DMS79 treated with DMSO at 0.1 percent for 48 hours (cell line): Measurements from ENCODE around the gene SERPINB6.
A peak's percentile ranks its signal among the peaks of the same experiment; 100 is the strongest.
"Not testable (repeated sequence)": the region's sequence is repeated elsewhere in the genome, so short reads cannot be mapped to it uniquely, and the experiment has no call there.

Source experiments
- DNase-seq: peaks from one replicate; lab custom pipeline; 2025; lab: John Stamatoyannopoulos, UW

SERPINB6 gene

DNA sequence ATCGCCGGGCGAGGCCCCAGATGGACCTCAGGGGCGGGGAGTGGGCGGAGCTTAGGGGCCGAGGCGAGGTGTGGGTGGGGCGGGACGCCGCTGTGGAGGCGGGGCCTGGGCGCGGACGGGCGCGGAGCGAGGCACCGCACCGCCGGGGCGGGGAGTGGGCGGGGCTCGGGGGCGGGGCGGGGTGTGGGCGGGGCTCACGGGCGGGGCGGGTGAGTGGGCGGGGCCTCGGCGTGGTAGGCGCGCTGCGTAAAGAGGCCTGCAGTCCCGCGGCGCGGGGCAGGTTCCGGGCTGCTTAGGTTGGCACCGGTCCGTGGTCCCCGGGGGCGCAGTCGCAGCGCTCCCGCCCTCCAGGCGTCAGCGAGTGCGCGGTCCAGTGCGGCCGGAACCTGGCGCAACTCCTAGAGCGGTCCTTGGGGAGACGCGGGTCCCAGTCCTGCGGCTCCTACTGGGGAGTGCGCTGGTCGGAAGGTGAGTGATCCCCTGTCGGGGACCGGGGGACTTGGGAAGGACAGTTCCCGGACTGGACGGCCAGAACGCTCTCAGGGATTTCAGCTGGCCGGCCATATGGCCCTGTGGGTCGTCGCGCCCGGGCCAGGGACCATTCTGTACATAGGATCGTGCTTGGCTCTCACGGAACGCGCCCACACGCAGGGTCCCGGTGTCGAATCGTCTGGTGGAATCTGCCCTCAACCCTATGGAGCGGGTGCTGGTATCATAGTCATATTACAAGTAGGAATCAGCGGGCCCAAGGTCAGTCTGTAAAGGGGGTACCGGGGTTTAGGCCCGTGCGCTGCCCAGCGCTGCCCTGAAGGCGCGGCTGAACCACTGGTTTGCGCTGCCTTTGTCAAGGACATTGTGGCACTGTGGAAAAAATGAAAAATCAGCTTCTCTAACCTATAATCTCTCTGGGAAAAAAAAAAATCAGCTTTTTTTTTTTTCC, 28.5 kb upstream of the SERPINB6 start, which contains the start of gene NQO2:
Gene NQO2, plus strand, starts transcription at position 277 of the 940 bp plus-strand sequence. CDS start 6,659 bp downstream, outside the sequence.
- peak; percentile 33 for DNase-seq

DNA sequence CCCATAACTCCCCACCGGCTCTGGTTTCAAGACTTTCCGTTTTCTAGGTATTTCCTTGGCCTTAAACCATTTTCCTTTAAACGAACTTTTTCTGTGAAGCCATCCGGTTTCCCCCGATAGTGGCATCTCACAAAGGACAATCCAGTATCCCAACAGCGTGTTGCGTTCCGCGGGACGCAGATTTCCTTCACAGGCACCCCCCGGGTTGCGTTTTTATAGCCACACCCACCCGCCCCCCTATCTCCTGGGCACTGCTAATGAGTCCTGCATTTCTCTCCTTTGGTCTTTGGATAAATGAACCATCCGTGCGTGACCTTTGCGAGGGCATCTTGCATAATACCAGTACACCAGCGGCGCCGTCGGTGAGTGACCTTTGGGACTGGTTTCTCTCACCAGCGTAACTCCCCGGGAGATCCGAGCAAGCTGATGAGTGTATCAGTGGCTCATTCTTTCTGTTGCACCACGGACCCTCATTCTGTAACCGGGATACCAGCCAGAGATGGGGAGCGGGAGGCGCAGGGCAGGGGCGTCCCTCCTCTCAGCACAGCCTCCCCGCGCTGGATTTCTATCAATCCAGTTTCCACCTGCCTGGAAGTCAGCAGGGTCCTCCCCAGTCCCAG, 27.7 kb upstream of the SERPINB6 start:
- DNase-seq, result no peak

GRCh38 chr6:2998249-2998997, 27.1 kb upstream of the SERPINB6 start:
- not testable (repeated sequence) for DNase-seq

DNA sequence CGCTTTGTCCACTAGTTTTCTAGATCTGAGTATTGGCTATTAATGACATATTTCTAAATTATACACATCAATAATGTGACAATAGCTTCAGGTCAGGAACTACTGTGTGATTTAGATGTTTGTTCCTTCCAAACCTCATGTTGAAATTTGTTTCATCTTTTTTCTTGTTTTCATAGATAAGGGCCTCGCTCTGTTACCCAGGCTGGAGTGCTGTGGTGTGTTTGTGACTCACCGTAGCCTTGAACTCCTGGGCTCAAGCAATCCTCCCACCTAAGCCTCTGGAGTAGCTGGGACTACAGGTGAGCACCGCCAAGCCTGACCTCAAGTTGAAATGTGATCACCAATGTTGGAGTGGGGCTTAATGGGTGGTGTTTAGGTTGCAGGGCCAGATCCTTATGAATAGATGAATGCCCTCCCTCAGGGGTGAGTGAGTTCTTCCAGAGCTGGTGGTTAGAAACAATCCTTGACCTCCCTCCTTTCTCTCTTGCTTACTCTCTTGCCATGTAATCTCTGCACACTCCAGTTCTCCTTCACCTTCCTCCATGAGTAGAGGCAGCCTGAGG, 22.5 kb upstream of the SERPINB6 start:
- DNase-seq, result peak; percentile 17

DNA sequence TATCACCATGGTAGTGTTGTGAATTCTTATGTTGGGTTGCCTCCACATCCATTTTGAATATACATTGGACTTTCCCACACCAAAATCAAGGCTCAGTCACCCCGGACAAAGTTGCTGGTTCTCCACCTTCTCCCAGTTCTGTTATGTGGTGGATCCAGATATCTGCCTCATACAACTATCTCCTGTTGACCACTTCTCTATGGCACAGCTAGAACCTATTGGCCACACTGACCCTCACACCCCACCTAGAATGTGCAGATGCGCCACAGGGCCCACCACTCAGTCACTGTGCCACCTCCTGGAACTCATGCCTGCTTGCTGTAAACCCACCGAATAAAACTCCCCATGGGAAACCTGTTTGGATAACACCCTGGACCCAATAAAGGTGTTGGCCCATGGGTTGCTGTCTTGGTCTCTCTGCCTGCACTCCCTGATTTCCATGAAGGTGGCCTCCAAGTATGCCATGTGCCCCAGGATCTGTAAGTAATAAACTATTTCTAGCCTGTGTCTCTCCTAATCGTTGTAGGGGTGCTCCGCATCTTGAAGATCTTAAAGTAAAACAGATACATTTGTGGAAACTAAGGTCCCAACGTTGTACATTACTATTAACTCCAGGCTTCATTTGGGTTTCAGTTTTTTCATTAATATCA, 21.1 kb upstream of the SERPINB6 start:
- no peak for DNase-seq

- DNase-seq, result peak; percentile 10
These were observed 19.7 kb upstream of the SERPINB6 start for GRCh38 chr6:2990932-2991506.

- DNase-seq, result peak; percentile 33
These were observed 19.0 kb upstream of the SERPINB6 start for GRCh38 chr6:2990248-2990931.

GRCh38 chr6:2989332-2990247, 18.2 kb upstream of the SERPINB6 start:
- DNase-seq, result peak; percentile 87

GRCh38 chr6:2988426-2989331, 17.3 kb upstream of the SERPINB6 start:
- DNase-seq, result peak; percentile 63

DNA sequence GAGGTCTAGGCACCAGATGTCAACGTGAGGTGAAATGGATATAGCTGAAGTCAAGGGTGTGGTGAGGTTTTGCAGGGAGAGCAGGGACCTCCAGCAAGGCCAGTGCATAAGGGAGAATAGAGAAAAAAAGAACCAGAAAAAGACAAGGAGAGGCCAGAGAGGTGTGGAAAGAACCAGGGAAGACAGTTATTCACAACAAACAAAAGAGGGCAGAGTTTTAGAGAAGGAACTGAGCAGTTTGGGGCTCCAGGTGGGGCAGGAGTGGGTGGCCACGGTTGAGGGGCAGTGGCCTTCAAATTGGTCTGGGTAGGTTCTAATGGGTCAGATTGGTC, 16.7 kb upstream of the SERPINB6 start:
- DNase-seq, result no peak

GRCh38 chr6:2986722-2987221, 15.4 kb upstream of the SERPINB6 start:
- no peak for DNase-seq

DNA sequence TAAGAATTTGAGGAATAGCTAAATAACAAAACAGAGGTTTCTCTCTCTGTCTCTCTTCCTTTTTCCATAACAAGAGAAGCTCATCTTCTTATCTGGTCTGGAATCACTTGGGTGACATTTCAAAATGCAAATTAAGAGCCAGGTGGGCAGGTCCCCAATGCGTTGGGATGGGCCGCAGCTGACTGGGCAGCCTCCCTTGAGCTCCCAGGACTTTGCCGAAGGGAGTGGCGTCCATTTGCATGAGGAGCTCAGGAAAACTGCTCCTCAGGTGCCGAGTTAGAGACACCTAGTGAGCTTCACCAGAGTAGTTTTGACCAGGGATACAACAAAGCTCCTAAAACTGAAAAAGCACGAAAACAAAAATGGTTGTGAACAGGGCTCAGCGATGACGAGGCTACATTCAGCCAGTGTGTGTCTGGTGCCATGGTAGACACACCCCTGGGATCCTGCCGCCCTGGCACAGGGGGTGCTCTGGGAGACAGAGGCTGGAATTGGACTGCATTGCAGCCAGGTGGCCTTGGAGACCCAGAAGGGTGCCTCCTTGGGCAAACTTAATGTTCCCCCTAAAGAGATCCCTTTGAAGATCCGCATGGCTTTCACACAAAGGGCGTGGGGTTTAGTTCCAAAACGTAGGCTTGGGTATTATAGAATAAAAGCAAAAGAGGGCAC, 13.5 kb upstream of the SERPINB6 start:
- DNase-seq, result no peak

DNA sequence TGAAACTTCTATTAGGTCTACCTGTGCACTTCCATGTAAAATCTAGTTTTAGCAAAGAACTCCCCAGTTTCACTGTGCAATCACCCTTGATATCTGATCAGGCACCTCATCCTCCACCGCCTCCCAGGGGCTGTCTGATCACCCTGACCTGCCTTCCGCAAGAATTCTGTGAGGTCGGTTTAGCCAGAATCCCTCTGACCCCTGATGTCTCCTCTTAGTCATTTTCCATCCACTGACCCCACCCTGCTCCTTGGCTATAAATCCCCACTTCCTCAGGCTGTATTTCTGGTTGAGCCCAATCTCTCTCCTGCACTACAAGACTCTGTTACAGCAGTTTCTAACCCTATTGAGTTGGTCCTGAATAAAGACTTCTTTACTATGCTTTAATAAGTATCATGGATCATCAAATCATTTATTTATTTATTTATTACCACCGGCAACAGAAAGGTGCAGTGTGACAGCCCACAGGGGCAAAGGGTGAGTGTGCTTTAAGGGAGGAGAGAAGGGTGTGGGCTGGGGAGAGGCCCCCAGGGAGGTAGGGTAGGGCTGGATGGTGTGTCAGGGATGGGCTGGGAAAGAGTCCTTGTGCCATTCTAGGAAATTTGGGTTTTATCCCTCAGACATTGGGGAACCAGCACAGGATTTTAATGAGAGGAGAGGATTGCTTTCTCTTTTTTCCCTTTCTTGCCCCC, 11.2 kb upstream of the SERPINB6 start:
- DNase-seq, result no peak

- no peak for DNase-seq
These were observed 9.1 kb upstream of the SERPINB6 start for GRCh38 chr6:2980465-2980855.

DNA sequence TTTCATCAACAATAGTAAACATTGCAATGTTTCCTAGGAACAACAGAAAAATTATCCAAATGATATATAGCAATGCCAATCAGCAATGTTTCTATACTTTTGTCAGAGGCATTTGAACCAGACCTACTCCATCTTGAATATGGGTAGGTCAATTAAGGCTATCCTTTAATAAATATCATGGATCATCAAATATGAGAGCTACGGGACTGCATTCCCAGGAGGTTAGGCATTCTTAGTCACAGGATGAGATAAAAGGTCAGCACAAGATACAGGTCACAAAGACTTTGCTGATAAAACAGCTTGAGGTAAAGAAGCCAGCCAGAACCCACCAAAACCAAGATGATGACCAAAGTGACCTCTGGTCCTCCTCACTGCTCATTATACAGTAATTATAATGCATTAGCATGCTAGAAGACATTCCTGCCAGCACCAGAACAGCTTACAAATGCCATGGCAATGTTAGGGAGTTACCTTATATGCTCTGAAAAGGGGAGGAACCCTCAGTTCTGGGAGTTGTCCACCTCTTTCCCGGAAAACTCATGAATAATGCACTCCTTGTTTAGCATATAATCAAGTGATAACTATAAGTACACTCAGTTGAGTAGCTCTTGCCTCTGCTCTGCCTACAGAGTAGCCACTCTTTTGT, 8.6 kb upstream of the SERPINB6 start:
- DNase-seq, result no peak

GRCh38 chr6:2978923-2979322, 7.6 kb upstream of the SERPINB6 start:
- DNase-seq, result no peak
